ENCODE data around the gene DRICH1.
"Not testable (repeated sequence)": the region's sequence is repeated elsewhere in the genome, so short reads cannot be mapped to it uniquely, and the experiment has no call there.

The DRICH1 gene, protein sequence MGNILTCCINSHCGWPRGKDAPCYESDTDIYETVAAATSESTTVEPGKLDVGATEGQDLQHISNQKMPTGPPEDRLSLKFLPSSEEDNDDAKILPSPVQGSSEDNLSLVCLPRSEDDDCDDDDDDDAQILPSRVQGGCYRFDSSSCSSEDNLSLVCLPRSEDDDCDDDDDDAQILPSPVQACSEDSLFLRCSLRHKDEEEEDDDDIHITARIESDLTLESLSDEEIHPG

DNA sequence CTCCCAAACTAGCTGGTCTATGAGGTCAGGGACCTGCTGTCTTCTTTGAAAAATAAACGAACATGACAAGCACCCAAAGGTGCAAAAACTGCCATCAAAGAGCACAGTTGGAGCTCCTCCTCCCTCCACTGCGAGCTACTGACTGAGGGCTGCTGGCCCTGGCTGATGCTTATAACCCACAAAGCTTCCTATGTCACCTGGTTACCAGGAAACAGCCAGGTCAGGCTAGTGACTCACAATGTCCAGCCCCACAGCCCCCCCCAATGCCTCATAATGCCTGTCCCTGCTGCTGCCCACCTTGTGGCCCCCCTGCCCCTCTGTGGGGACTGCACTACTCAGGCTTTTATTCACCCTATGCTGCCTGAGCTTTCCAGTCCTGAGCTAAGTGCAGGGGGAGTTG lies at the start of gene DRICH1:
DRICH1 (minus strand) TSS at position 144 of the 400 bp plus-strand sequence. CDS start 298 bp downstream, outside the sequence.
- no peak for DNase-seq

DNA sequence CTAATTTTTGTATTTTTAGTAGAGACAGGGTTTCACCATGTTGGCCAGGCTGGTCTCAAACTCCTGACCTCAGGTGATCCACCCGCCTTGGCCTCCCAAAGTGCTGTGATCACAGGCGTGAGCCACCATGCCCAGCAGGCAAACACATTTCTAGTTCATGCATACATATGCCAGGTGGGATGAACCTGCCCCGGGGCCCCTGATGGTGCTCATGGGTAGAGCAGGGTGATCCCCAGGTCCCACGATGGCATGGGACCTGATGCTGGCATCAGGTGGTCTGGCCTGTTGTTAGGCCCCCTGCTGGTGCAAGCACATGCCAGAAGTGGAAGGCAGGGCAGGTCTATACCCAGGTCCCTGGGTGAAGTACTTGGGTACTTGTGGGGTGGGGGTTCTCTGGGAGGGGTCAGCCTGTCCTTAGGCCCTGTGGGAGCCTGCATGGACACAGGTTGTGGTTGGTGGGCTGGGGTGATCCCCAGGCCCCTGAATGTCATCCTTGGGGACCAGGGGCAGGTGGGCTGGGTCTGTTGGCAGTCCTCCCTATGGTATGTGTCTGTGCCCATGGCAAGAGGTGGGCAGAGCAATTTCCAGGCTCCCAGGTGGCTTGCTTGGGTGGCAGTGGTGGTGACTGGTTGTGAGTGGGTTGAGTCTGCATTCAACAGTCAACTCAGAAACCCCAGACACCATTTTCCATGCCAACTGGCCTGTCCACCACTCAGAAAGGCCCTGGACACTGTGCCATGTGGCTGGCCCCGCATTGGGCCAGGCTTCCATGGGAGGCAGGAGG lies 49.1 kb upstream of the DRICH1 start:
- no peak for DNase-seq

DNA sequence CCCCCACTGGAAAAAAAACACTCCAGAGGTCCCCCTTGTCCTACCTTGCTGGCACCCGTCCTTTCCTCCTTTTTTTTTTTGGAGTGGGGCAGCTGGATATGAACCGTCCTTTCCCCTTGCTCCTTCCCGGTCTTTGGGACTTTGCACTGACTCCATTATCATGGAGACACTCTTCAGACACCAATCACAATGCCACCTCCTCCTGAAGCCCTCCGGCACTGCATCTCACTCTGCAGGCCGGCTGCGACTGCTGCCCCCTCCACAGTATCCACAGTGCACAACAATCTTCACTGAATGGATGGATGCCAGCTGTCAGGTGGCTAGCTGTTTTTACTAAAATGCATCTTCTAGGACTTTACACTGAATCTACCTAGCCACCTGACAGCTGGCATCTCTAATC lies 46.0 kb upstream of the DRICH1 start:
- no peak for DNase-seq

GRCh38 chr22:23677701-23677995 lies 45.5 kb upstream of the DRICH1 start:
- no peak for DNase-seq

DNA sequence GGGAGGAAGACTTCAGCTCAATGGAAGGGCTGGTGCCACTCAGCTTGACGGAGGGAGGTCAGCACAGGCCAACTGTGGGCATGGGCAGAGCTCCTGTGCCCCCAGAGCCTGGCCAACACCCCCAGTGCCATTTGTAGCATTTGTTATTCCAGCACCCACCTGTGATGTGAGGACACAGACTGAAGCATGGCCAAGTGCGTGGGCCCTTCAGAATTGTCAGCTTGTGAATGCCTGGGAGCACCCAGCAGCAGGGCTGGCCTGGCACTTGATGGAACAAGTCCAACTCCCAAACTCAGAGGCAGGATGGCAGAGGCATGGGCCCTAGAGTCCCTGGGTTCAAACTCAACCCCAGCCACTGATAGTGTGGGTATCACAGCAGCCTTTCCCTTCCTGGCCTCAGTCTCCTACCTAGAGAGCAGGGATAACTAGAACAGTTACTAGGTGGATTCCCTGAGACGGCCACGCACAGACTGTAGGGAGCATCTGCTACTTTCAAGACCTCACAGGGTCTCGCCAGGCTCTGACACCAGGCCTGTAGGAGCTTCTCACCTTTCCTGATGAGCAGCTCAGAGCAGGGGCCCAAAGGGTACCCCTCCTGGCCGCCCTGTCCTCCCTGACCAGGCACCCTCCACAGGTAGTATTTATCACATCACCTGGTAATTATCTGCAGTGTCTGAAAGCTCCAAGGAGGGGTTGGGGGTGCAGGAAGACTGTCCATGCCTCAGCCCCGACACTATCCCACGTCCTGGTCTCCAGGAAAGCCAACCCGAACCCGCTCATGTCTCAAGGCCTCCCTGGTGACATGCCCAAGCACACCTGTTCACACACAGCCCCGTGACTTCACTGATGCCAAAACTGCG lies 45.0 kb upstream of the DRICH1 start:
- DNase-seq: not testable (repeated sequence)

GRCh38 chr22:23675502-23676415 lies 43.6 kb upstream of the DRICH1 start:
- DNase-seq: no peak

DNA sequence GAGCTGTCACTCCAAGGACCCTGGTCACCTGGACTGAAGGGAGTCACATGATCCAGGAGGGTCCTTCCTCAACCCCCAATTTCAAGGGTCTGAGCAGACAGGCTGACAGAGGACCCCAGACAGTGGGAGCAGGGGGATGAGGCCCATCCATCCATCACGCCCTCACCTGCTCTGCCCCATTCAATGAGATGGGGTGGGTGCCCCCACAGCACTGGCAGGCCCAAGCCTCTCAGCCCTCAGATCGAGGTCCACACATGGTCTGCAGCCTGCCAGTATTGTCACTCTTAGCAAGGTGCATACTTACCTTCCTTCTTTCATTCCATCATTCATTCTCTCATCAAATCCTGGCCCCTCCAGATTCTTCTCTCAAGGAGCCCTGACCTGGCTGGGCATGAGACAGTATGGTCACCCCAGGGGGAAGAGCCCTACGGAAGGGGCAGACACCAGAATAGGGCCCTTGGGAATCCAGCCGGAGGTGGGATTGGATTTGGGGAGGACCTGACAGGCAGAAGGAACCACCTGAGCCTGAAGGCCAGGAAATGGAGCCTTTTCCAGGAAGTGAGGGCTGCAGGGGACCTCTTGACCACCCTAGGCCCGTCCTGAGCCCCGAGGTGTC lies 42.9 kb upstream of the DRICH1 start:
- not testable (repeated sequence) for DNase-seq

GRCh38 chr22:23673826-23674690 lies 41.9 kb upstream of the DRICH1 start:
- DNase-seq: no peak

- no peak for DNase-seq
Measured at GRCh38 chr22:23673050-23673620, 41.0 kb upstream of the DRICH1 start.

DNA sequence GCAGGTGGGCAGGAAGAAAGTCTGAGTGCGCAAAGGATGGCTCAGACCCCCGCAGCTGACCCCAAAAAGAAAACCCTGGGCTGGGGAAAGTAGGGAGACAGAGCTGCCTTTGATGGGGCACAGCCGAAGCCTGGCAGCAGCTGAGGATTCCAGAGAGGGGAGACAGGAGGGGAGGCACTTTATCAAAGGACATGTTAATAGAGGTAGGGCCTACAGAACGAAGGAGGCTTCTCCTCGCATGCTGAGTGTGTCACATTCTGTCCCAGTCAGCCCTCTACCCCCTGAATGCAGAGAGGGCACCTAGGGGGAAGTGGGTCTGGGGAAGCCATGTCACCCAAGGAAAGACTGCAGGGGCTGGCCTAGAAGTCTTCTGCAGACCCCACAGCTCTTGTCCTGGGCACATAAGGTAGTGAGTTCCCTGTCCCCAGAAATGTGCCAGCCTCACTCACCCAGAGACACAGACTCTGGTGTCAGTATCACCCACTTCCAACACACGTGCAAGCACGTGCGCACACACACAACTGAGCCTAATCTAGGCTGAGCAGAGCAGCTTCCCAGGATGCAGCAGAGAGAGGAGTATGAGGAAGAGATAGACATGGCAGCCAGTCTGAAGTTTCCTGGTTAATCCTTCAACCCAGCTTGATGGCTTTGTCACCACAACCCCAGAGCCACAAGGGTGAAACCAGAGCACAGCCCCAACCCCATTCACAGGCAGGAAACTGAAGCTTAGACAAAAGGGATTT lies 40.4 kb upstream of the DRICH1 start:
- not testable (repeated sequence) for DNase-seq

- DNase-seq: not testable (repeated sequence)
Measured at GRCh38 chr22:23671387-23671786, 39.3 kb upstream of the DRICH1 start.

DNA sequence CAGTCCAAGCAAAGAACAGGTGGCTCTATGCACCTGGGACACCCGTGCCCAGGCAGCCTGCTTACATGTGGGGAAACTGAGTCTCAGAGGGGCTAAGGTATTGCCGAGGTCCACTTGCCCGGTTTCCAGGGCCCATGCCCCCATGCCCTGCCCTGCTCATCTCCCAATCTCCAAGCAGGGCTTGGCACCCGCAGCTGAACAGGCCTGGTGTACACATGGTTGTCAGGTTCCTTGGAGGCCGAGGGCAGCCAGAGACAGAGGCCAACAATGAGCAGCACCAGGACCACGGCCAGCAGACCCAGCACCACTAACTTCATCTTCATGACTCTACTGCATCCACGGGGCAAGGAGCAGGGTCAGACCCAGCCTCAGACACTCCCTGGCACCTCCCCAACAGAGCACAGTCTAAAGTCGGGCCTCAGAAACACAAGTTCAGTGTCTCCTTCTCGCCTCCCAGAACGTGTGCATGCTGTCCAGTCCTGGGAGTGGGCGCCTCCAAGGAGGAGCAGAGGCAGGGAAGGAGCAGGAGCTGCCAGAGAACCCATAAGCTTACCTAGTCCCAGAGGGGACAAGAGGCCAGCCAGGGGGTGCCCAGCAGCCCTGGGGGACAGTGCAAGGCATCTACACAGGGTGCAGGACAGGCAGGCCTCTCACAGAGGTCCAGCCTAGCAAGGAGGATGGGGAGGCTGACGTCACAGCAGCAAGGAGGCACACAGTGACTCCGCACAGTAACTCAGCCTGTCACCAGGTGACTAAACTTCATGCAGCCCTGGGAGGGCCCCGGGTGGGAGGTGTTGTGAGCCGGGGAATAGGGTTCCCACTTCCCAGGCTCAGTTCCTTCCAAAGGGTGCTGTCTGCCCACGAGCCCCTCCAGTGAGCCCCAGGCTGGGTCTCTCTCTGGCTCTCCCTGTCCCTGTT lies 38.5 kb upstream of the DRICH1 start:
- DNase-seq: no peak

GRCh38 chr22:23660381-23660780 lies 28.3 kb upstream of the DRICH1 start:
- not testable (repeated sequence) for DNase-seq

GRCh38 chr22:23657727-23658126 lies 25.6 kb upstream of the DRICH1 start:
- no peak for DNase-seq

- no peak for DNase-seq
Measured at GRCh38 chr22:23655891-23656475, 23.9 kb upstream of the DRICH1 start.

- DNase-seq: no peak
Measured at GRCh38 chr22:23652711-23653110, 20.6 kb upstream of the DRICH1 start.

- DNase-seq: no peak
Measured at GRCh38 chr22:23652286-23652685, 20.2 kb upstream of the DRICH1 start.

- DNase-seq: no peak
Measured at GRCh38 chr22:23651676-23652075, 19.6 kb upstream of the DRICH1 start.
